ENCODE data around the gene CDC45. TPM values are rescaled to one million over a fixed set of nuclear protein-coding genes. Genes with fewer than 3 reads are reported as not detected.
A peak's percentile ranks its signal among the peaks of the same experiment; 100 is the strongest.

CDC45 gene, protein sequence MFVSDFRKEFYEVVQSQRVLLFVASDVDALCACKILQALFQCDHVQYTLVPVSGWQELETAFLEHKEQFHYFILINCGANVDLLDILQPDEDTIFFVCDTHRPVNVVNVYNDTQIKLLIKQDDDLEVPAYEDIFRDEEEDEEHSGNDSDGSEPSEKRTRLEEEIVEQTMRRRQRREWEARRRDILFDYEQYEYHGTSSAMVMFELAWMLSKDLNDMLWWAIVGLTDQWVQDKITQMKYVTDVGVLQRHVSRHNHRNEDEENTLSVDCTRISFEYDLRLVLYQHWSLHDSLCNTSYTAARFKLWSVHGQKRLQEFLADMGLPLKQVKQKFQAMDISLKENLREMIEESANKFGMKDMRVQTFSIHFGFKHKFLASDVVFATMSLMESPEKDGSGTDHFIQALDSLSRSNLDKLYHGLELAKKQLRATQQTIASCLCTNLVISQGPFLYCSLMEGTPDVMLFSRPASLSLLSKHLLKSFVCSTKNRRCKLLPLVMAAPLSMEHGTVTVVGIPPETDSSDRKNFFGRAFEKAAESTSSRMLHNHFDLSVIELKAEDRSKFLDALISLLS
- total RNA-seq (1 to 10 TPM; 4.0 to 7.9 TPM), polyA plus RNA-seq (ENCODE audit: insufficient read length in 2 of 2) (1 to 10 TPM; 7.4 to 8.5 TPM)
- long read RNA-seq, donor 1, partial matches to known transcripts, result 0 of 3 reads
- long read RNA-seq, donor 1, other reads (novel, unspliced or antisense), result 0 of 3 reads
- long read RNA-seq, donor 2, result 0 reads
- long read RNA-seq, donor 3, partial matches to known transcripts, result 0 of 1 reads
- long read RNA-seq, donor 3, other reads (novel, unspliced or antisense), result 0 of 1 reads
- long read RNA-seq, donor 4, partial matches to known transcripts, result 7 of 15 reads
- long read RNA-seq, donor 4, other reads (novel, unspliced or antisense), result 0 of 15 reads

GRCh38 chr22:19479355-19480172 is at the start of gene CDC45:
Gene CDC45 (plus strand): TSS chr22:19479920. CDS start chr22:19479969, 49 bp downstream.
- H3K4me1 ChIP-seq (ENCODE audit: control insufficient read depth, insufficient read depth, low read length), result peaks cover 9% of the 10 kb centered on the region
- H3K36me3 ChIP-seq (ENCODE audit: control insufficient read depth, insufficient read depth, low read length), result peaks cover 3% of the 10 kb centered on the region
- peak within 1 kb of the TSS; percentile 96 for H3K27ac ChIP-seq (ENCODE audit: low read depth, low read length)
- H3K4me3 ChIP-seq (ENCODE audit: low read depth, low read length), result peak within 1 kb of the TSS; percentile 72
- WGBS (ENCODE audit: insufficient coverage), result 0% methylated on average over 44 of the region's 50 CpGs
- no peaks in the 10 kb centered on the region for H3K9me3 ChIP-seq (ENCODE audit: control insufficient read depth, insufficient read depth, low read length)
- peak; percentile 97 to 100 (median 98) for DNase-seq (ENCODE audit: low read depth in 4 of 6, low spot score in 6 of 6)
- no peaks in the 10 kb centered on the region for H3K27me3 ChIP-seq (ENCODE audit: control insufficient read depth, insufficient read depth, low read length)

DNA sequence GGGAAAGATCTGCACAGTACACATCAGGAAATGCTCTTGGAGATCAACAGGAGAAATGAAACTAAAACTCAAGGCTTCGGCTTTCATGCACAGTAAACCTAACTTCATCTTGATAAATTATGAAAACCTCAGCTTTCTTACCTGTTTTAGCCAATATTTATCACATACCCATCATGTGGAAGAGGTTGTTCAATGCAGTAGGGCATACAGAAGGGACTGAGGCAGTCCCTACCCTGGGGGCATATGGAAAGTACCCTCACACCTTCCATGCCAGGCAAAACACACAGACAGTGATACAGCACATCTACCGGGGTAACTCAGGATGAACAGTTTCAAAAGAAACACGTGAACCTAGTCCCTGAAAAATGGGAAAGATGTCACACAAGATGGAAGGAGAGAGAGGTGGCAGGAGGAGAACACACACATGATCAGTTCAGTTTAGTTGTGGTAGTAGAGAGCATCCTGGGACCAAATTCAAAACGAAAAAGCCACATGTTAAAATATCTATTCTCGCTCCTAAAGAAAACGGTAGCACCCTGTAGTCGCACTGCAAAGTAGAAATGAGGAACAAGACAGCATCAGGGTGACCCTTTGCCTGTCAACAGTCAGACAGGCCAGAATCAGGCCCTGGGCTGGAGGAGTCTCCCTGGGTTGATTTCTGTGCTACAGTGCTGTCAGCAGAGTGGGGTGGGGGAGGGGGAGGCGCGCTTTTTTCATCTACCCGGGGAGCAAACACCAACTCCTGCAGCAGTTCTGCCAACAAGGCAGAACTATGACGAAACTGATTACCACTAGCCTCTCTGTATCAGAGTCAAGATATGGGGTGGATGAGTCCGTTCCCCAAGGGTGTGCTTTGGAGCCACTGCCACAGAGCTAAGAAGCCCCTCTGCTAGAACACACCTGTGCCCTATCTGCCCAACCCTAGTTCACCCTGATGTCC is 49.5 kb upstream of the CDC45 start:
- Histone ChIP-seq H3K9me3 (ENCODE audit: control insufficient read depth, insufficient read depth, low read length) (no peaks in the 10 kb centered on the region), H3K36me3 (ENCODE audit: control insufficient read depth, insufficient read depth, low read length) (peaks cover 12% of the 10 kb centered on the region), H3K27me3 (ENCODE audit: control insufficient read depth, insufficient read depth, low read length) (no peaks in the 10 kb centered on the region), H3K27ac (ENCODE audit: low read depth, low read length) (peak overlapping the region; percentile 43), H3K4me1 (ENCODE audit: control insufficient read depth, insufficient read depth, low read length) (peaks cover 23% of the 10 kb centered on the region), H3K4me3 (ENCODE audit: low read depth, low read length) (peak overlapping the region; percentile 70)
- WGBS (ENCODE audit: insufficient coverage), result 28% methylated on average over 4 of the region's 12 CpGs
- DNase-seq (ENCODE audit: low read depth in 4 of 6, low spot score in 6 of 6), result peak in 3 of 6 donors; percentile 5 to 30 (median 6)

DNA sequence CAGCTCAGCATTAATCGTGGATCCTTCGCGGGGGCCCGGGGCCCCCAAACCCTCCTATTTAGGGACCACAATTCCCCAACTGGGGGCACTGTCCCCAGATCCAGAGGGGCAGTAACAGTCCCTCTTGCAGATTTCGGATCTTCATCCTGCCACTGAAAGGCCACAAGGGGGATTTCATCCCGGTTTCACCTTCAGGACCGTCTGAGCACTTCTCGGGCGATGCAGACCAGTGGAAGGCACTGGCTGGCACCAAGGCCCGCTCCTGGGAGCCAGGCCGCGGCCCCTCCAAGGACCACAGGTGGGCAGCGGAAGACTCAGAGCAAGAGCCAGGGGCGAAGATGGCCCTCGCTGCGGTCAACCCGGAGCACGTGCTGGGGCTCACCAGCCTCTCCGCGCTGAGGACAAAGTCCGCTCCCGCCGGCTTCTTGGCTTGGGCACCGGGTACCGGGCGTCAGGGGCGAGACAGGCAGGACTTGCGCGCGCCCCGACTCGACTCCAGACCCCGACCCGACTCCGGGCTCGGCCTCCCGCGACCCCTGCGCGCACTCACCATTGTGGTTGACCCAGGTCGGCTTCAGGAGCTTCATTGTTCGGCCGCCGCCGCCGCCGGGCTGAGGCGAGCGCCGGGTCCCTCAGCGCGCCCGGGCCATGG is 48.7 kb upstream of the CDC45 start:
- H3K4me1 ChIP-seq (ENCODE audit: control insufficient read depth, insufficient read depth, low read length), result peaks cover 23% of the 10 kb centered on the region
- peak overlapping the region; percentile 43 for H3K27ac ChIP-seq (ENCODE audit: low read depth, low read length)
- no peaks in the 10 kb centered on the region for H3K27me3 ChIP-seq (ENCODE audit: control insufficient read depth, insufficient read depth, low read length)
- WGBS (ENCODE audit: insufficient coverage), result 0% methylated on average over 53 of the region's 53 CpGs
- no peaks in the 10 kb centered on the region for H3K9me3 ChIP-seq (ENCODE audit: control insufficient read depth, insufficient read depth, low read length)
- peaks cover 12% of the 10 kb centered on the region for H3K36me3 ChIP-seq (ENCODE audit: control insufficient read depth, insufficient read depth, low read length)
- DNase-seq (ENCODE audit: low read depth in 4 of 6, low spot score in 6 of 6), result peak in 2 of 6 donors; percentile 22 to 43
- H3K4me3 ChIP-seq (ENCODE audit: low read depth, low read length), result peak overlapping the region; percentile 70

- peak in 5 of 6 donors; percentile 60 to 94 (median 70) for DNase-seq (ENCODE audit: low read depth in 4 of 6, low spot score in 6 of 6)
- Histone ChIP-seq H3K27me3 (ENCODE audit: control insufficient read depth, insufficient read depth, low read length) (no peaks in the 10 kb centered on the region), H3K4me1 (ENCODE audit: control insufficient read depth, insufficient read depth, low read length) (peaks cover 23% of the 10 kb centered on the region), H3K36me3 (ENCODE audit: control insufficient read depth, insufficient read depth, low read length) (peaks cover 13% of the 10 kb centered on the region), H3K4me3 (ENCODE audit: low read depth, low read length) (peak within 1 kb of the TSS; percentile 83), H3K9me3 (ENCODE audit: control insufficient read depth, insufficient read depth, low read length) (no peaks in the 10 kb centered on the region), H3K27ac (ENCODE audit: low read depth, low read length) (peak within 1 kb of the TSS; percentile 92)
- under 1% methylated on average over 65 of the region's 66 CpGs for WGBS (ENCODE audit: insufficient coverage)
Observed at GRCh38 chr22:19431649-19432132, 48.0 kb upstream of the CDC45 start, which contains the start of gene HIRA. Gene HIRA (minus strand): TSS chr22:19431733. CDS start chr22:19431476, 257 bp downstream.

GRCh38 chr22:19432133-19432851 is 47.4 kb upstream of the CDC45 start, which contains the start of gene MRPL40:
Gene MRPL40 (plus strand): TSS chr22:19432545. CDS start chr22:19432555, 10 bp downstream.
- Histone ChIP-seq H3K27me3 (ENCODE audit: control insufficient read depth, insufficient read depth, low read length) (no peaks in the 10 kb centered on the region), H3K9me3 (ENCODE audit: control insufficient read depth, insufficient read depth, low read length) (no peaks in the 10 kb centered on the region), H3K36me3 (ENCODE audit: control insufficient read depth, insufficient read depth, low read length) (peaks cover 16% of the 10 kb centered on the region), H3K4me3 (ENCODE audit: low read depth, low read length) (peak within 1 kb of the TSS; percentile 83), H3K4me1 (ENCODE audit: control insufficient read depth, insufficient read depth, low read length) (peaks cover 23% of the 10 kb centered on the region), H3K27ac (ENCODE audit: low read depth, low read length) (peak within 1 kb of the TSS; percentile 92)
- DNase-seq (ENCODE audit: low read depth in 4 of 6, low spot score in 6 of 6), result peak; percentile 76 to 97 (median 84)
- under 1% methylated on average over 74 of the region's 74 CpGs for WGBS (ENCODE audit: insufficient coverage)

DNA sequence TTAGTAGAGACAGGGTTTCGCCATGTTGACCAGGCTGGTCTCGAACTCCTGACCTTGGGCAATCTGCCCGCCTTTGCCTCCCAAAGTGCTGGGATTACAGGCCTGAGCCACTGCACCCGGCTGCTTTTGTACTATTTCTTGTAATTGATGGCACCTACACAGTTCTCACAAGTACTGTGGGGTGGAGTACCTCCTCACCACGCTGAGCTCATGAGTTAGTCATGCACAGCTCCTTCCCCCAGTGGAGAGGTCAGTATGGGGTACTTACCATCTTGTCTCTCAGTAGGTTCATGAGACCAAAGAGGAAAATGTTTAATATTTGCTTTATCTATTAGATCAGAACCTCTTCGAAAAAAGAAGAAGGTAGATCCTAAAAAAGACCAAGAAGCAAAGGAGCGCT is 45.3 kb upstream of the CDC45 start:
- no peak for DNase-seq (ENCODE audit: low read depth in 4 of 6, low spot score in 6 of 6)
- H3K27ac ChIP-seq (ENCODE audit: low read depth, low read length), result no peak overlapping the region
- H3K36me3 ChIP-seq (ENCODE audit: control insufficient read depth, insufficient read depth, low read length), result peaks cover 16% of the 10 kb centered on the region
- 96% methylated on average over 3 of the region's 7 CpGs for WGBS (ENCODE audit: insufficient coverage)
- no peak overlapping the region for H3K4me3 ChIP-seq (ENCODE audit: low read depth, low read length)
- H3K4me1 ChIP-seq (ENCODE audit: control insufficient read depth, insufficient read depth, low read length), result peaks cover 19% of the 10 kb centered on the region
- no peaks in the 10 kb centered on the region for H3K27me3 ChIP-seq (ENCODE audit: control insufficient read depth, insufficient read depth, low read length)
- H3K9me3 ChIP-seq (ENCODE audit: control insufficient read depth, insufficient read depth, low read length), result no peaks in the 10 kb centered on the region

DNA sequence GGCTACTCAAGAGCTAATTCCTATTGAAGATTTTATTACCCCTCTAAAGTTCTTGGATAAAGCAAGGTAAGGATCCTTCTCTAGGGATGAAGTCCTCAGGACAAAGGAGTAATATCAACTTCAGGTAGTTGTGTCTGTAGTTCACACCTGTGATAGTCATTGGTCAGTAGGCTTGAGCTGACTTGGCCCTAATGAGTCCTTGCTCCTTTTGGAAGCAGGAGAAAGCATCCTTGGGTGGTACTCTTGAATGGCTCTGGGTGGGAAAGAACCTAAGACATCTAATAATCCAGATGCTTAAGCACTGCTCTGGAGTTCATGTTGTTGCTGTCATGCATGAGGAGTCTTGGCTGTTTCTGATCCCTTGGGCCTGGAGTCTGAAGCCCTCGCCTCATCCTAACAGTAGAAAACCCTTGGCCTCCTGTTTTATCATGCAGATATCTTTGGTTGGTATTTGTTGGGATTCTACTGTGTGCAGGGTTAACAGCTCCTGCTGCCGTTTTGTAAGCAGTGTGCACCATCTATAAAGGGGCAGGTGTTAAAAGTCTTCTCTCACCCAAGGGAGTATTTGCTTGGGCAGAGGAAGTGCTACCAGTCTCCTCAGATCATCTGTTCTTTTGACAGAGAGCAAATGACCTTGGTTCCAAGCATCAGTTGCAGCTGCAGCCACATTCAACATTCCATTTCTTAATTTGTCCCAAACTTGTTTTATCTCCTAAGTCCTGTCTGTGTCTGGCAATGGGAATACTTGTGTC is 44.7 kb upstream of the CDC45 start:
- Histone ChIP-seq H3K4me1 (ENCODE audit: control insufficient read depth, insufficient read depth, low read length) (peaks cover 19% of the 10 kb centered on the region), H3K36me3 (ENCODE audit: control insufficient read depth, insufficient read depth, low read length) (peaks cover 20% of the 10 kb centered on the region), H3K27ac (ENCODE audit: low read depth, low read length) (no peak overlapping the region), H3K9me3 (ENCODE audit: control insufficient read depth, insufficient read depth, low read length) (no peaks in the 10 kb centered on the region), H3K4me3 (ENCODE audit: low read depth, low read length) (no peak overlapping the region), H3K27me3 (ENCODE audit: control insufficient read depth, insufficient read depth, low read length) (no peaks in the 10 kb centered on the region)
- no peak for DNase-seq (ENCODE audit: low read depth in 4 of 6, low spot score in 6 of 6)
- no CpG with 5 or more reads among the region's 2 CpGs for WGBS (ENCODE audit: insufficient coverage)

Measured in spinal cord (tissue), 10 donors.